GM12878 (cell line): ENCODE measurements around the gene LSM7. TPM values are rescaled to one million over a fixed set of nuclear protein-coding genes. Genes with fewer than 3 reads are reported as not detected.

ENCODE experiments used
- CHD4 ChIP-seq: fragments of 200-600 bp; sonication (generic); IDR thresholded peaks from 2 replicates; pipeline ENCODE4 v1.6.1; 2016; ENCODE audit warnings: mild to moderate bottlenecking
- CREB1 ChIP-seq: IDR thresholded peaks from 2 replicates; pipeline ENCODE4 v1.6.1; 2012; ENCODE audit warnings: low read depth, mild to moderate bottlenecking, inconsistent platforms
- ETV6 ChIP-seq, 2 experiments: fragments of 450-650 bp in 1 of 2; IDR thresholded peaks in 1 of 2; conservative IDR thresholded peaks in 1 of 2; 2 replicates each; pipeline ENCODE4 v1.6.1; 2014; ENCODE audit warnings: antibody characterized with exemption in 1 of 2, borderline replicate concordance in 1 of 2, low read depth in 1 of 2, mild to moderate bottlenecking in 1 of 2, moderate library complexity in 1 of 2
- KLF5 ChIP-seq: fragments of 450-650 bp; IDR thresholded peaks from 2 replicates; pipeline ENCODE4 v1.6.1; 2014; ENCODE audit warnings: mild to moderate bottlenecking; ENCODE audit not compliant: partially characterized antibody
- LARP7 ChIP-seq: fragments of 450-650 bp; IDR thresholded peaks from 2 replicates; pipeline ENCODE4 v1.6.1; 2017; ENCODE audit warnings: mild to moderate bottlenecking
- MEF2A ChIP-seq: IDR thresholded peaks from 2 replicates; pipeline ENCODE4 v1.6.1; 2011; ENCODE audit warnings: low read depth, mild to moderate bottlenecking, low read length, moderate library complexity; ENCODE audit not compliant: insufficient read depth
- MYB ChIP-seq: fragments of 150-350 bp; IDR thresholded peaks from 2 replicates; pipeline ENCODE4 v1.6.1; 2014; ENCODE audit warnings: mild to moderate bottlenecking, low read depth, low read length, borderline replicate concordance
- PAX5 ChIP-seq: IDR thresholded peaks from 2 replicates; pipeline ENCODE4 v1.6.1; 2011; ENCODE audit warnings: low read depth, low read length, borderline replicate concordance
- PML ChIP-seq: IDR thresholded peaks from 2 replicates; pipeline ENCODE4 v1.6.1; 2012; ENCODE audit warnings: low read length, inconsistent platforms
- POLR2AphosphoS2 ChIP-seq: IDR thresholded peaks from 2 replicates; pipeline ENCODE4 v1.6.1; 2011; ENCODE audit warnings: low read depth, mild to moderate bottlenecking, low read length, improper control_type of control experiment, moderate library complexity
- RAD21 ChIP-seq: IDR thresholded peaks from 2 replicates; pipeline ENCODE4 v1.6.1; 2011; ENCODE audit warnings: mild to moderate bottlenecking, low read depth, low read length, moderate library complexity; ENCODE audit not compliant: insufficient read depth
- RAD51 ChIP-seq: fragments of 450-650 bp; IDR thresholded peaks from 2 replicates; pipeline ENCODE4 v1.6.1; 2016; ENCODE audit warnings: moderate library complexity, mild to moderate bottlenecking, inconsistent platforms
- RUNX3 ChIP-seq: IDR thresholded peaks from 2 replicates; pipeline ENCODE4 v1.6.1; 2012; ENCODE audit warnings: low read length, inconsistent platforms
- SIN3A ChIP-seq: IDR thresholded peaks from 2 replicates; pipeline ENCODE4 v1.6.1; 2012; ENCODE audit warnings: low read depth, low read length, improper control_type of control experiment
- SRF ChIP-seq, 2 experiments: IDR thresholded peaks; 2 replicates each; pipeline ENCODE4 v1.6.1; 2011; ENCODE audit warnings: low read depth in 2 of 2, low read length in 2 of 2, mild to moderate bottlenecking in 1 of 2, moderate library complexity in 1 of 2
- ZNF207 ChIP-seq: fragments of 450-650 bp; IDR thresholded peaks from 2 replicates; pipeline ENCODE4 v1.6.1; 2014; ENCODE audit warnings: antibody characterized with exemption, mild to moderate bottlenecking, borderline replicate concordance
- ZNF24 ChIP-seq: fragments of 450-650 bp; IDR thresholded peaks from 2 replicates; pipeline ENCODE4 v1.6.1; 2017; ENCODE audit warnings: antibody characterized with exemption, mild to moderate bottlenecking
- ZNF384 ChIP-seq: IDR thresholded peaks from 2 replicates; pipeline ENCODE4 v1.6.1; 2012; ENCODE audit warnings: low read depth, mild to moderate bottlenecking, low read length, improper control_type of control experiment, borderline replicate concordance
- polyA plus RNA-seq, 11 experiments: library from polyadenylated mRNA; depleted of rRNA in 4 of 11; unstranded in 6 of 11; stranded (reverse) in 5 of 11; fragments of >200 nt; fragmentation: Nextera tagmentation in 4 of 11; fragmentation: Illumina TruSeq in 1 of 11; extraction: Ambion mirVana in 4 of 11; extraction: Trizol in 1 of 11; gene quantifications; 1 replicate in 1 of 11; 2 replicates in 10 of 11; pipeline versions ENCODE4 v1.2.1 to v1.2.3, GENCODE V29; 2011 to 2016; ENCODE audit warnings: inconsistent platforms in 2 of 11, missing spikeins in 2 of 11, low read depth in 1 of 11
- total RNA-seq, 4 experiments: library from RNA; depleted of rRNA in 3 of 4; stranded (reverse); fragments of >200 nt in 3 of 4; fragmentation: Illumina TruSeq in 1 of 4; extraction: Trizol in 1 of 4; gene quantifications; 2 replicates each; pipeline versions ENCODE4 v1.2.1 to v1.2.3, GENCODE V29; 2013 to 2021
- TF ChIP-seq, protein P1 (sequence below): fragments of 450-650 bp; formaldehyde crosslinking; IDR thresholded peaks from 2 replicates; pipeline ENCODE4 v1.4.0; 2020; ENCODE audit warnings: mild to moderate bottlenecking, moderate library complexity
- TF ChIP-seq, protein P2 (sequence below): IDR thresholded peaks from 2 replicates; pipeline ENCODE4 v1.6.1; 2012; ENCODE audit warnings: low read depth, low read length, improper control_type of control experiment
- TF ChIP-seq, protein P3 (sequence below): IDR thresholded peaks from 2 replicates; pipeline ENCODE4 v1.6.1; 2012; ENCODE audit warnings: low read length, inconsistent platforms
- TF ChIP-seq, protein P4 (sequence below): IDR thresholded peaks from 2 replicates; pipeline ENCODE4 v1.6.1; 2011; ENCODE audit warnings: mild to moderate bottlenecking, low read depth, low read length, moderate library complexity; ENCODE audit not compliant: insufficient replicate concordance

Gene LSM7
- total and polyA plus RNA-seq, 10 of the 15 experiments (the other 5 are each of a cell fraction or from before 2014, with no cell fraction given), result 24.4 to 424 (median 217) TPM

DNA sequence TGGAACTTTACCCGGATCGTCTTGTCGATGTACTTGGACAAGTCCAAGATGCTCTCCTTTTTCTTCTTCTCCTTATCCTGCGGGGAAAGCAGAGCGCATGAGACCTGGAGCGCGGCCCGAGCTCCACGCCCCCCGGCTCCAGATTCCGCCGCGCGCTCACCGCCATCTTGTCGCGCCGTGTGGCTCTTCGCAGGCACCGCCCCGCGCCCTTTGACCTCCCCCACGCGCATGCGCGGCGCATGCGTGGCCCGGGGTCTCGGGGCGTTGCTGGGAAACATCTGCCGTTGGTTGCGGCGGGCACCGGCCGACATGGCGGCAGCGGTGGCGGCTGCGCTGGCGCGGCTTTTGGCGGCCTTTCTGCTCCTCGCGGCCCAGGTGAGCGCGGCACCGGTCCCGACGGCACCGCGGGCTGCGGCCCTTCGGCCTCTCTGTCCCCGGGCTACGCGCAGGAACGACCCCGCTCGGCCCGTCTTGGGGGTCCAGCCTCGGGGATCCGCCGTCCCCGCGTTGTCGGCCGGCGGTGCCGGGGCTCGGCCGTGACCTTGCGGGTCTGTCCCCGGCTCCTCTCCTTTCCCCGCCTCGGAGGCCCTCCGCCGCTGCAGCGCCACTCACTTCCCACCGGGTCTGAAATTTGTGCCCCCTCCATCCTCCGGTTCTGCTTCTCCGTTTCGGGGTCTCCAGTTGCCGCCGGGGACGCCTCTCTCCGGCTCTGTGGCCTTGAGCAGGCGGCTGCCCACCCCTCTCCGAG, at the start of gene LSM7, which contains the start of gene SPPL2B (continued):
- TF ChIP-seq, protein P1, sequence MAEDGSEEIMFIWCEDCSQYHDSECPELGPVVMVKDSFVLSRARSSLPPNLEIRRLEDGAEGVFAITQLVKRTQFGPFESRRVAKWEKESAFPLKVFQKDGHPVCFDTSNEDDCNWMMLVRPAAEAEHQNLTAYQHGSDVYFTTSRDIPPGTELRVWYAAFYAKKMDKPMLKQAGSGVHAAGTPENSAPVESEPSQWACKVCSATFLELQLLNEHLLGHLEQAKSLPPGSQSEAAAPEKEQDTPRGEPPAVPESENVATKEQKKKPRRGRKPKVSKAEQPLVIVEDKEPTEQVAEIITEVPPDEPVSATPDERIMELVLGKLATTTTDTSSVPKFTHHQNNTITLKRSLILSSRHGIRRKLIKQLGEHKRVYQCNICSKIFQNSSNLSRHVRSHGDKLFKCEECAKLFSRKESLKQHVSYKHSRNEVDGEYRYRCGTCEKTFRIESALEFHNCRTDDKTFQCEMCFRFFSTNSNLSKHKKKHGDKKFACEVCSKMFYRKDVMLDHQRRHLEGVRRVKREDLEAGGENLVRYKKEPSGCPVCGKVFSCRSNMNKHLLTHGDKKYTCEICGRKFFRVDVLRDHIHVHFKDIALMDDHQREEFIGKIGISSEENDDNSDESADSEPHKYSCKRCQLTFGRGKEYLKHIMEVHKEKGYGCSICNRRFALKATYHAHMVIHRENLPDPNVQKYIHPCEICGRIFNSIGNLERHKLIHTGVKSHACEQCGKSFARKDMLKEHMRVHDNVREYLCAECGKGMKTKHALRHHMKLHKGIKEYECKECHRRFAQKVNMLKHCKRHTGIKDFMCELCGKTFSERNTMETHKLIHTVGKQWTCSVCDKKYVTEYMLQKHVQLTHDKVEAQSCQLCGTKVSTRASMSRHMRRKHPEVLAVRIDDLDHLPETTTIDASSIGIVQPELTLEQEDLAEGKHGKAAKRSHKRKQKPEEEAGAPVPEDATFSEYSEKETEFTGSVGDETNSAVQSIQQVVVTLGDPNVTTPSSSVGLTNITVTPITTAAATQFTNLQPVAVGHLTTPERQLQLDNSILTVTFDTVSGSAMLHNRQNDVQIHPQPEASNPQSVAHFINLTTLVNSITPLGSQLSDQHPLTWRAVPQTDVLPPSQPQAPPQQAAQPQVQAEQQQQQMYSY (CRISPR knock-in tag), result no peak
- TF ChIP-seq, protein P2, sequence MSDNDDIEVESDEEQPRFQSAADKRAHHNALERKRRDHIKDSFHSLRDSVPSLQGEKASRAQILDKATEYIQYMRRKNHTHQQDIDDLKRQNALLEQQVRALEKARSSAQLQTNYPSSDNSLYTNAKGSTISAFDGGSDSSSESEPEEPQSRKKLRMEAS, result peak; percentile 81
- TF ChIP-seq PAX5, result peak; percentile 37; the same call in 1 of the 2 replicates
- TF ChIP-seq PML, result peak; percentile 73; the same call in 1 of the 2 replicates
- no peak for TF ChIP-seq RAD51
- no peak for TF ChIP-seq ETV6 (conservative IDR thresholded peaks at IDR 0.05 in 1 of 2, IDR thresholded peaks at IDR 0.05 in 1 of 2; ENCODE audit: borderline replicate concordance in 1 of 2, low read depth in 1 of 2)
- no peak for TF ChIP-seq SRF (IDR thresholded peaks at IDR 0.05; ENCODE audit: low read depth in 2 of 2, low read length in 2 of 2)
- no peak for TF ChIP-seq ZNF24
- no peak for TF ChIP-seq ZNF384
- TF ChIP-seq RUNX3, result peak; percentile 39
- no peak for TF ChIP-seq MEF2A
- TF ChIP-seq CHD4, result no peak
- TF ChIP-seq RAD21, result no peak
- TF ChIP-seq, protein P3, sequence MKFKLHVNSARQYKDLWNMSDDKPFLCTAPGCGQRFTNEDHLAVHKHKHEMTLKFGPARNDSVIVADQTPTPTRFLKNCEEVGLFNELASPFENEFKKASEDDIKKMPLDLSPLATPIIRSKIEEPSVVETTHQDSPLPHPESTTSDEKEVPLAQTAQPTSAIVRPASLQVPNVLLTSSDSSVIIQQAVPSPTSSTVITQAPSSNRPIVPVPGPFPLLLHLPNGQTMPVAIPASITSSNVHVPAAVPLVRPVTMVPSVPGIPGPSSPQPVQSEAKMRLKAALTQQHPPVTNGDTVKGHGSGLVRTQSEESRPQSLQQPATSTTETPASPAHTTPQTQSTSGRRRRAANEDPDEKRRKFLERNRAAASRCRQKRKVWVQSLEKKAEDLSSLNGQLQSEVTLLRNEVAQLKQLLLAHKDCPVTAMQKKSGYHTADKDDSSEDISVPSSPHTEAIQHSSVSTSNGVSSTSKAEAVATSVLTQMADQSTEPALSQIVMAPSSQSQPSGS, result no peak
- peak; percentile 94 for TF ChIP-seq SIN3A
- TF ChIP-seq LARP7, result peak; percentile 91
- peak; percentile 87; the same call in 1 of the 2 replicates for TF ChIP-seq POLR2AphosphoS2
- no peak for TF ChIP-seq ZNF207
- TF ChIP-seq, protein P4, sequence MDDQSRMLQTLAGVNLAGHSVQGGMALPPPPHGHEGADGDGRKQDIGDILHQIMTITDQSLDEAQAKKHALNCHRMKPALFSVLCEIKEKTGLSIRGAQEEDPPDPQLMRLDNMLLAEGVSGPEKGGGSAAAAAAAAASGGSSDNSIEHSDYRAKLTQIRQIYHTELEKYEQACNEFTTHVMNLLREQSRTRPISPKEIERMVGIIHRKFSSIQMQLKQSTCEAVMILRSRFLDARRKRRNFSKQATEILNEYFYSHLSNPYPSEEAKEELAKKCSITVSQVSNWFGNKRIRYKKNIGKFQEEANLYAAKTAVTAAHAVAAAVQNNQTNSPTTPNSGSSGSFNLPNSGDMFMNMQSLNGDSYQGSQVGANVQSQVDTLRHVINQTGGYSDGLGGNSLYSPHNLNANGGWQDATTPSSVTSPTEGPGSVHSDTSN, result no peak
- TF ChIP-seq CREB1, result 0 out of 2 replicates have a peak, but pooled peaks have one; percentile 10
- peak; percentile 52 for TF ChIP-seq KLF5
- 0 out of 2 replicates have a peak, but pooled peaks have one; percentile 69 for TF ChIP-seq MYB
